Ishikawa (cell line): ENCODE measurements around the gene CADPS.

Experiments used
- CEBPB ChIP-seq: IDR thresholded peaks from 2 replicates; pipeline ENCODE4 v1.6.1; 2012
- CREB1 ChIP-seq: IDR thresholded peaks from 2 replicates; pipeline ENCODE4 v1.6.1; 2012; ENCODE audit warnings: low read depth
- EGR1 ChIP-seq: IDR thresholded peaks from 2 replicates; pipeline ENCODE4 v1.6.1; 2012
- EP300 ChIP-seq: IDR thresholded peaks from 2 replicates; pipeline ENCODE4 v1.6.1; 2012; ENCODE audit warnings: borderline replicate concordance
- FOXM1 ChIP-seq: IDR thresholded peaks from 2 replicates; pipeline ENCODE4 v1.6.1; 2012; ENCODE audit warnings: low read depth, borderline replicate concordance
- NFIC ChIP-seq: IDR thresholded peaks from 2 replicates; pipeline ENCODE4 v1.6.1; 2012
- RAD21 ChIP-seq: IDR thresholded peaks from 2 replicates; pipeline ENCODE4 v1.6.1; 2012; ENCODE audit warnings: low read depth
- TAF1 ChIP-seq: IDR thresholded peaks from 2 replicates; pipeline ENCODE4 v1.6.1; 2012; ENCODE audit warnings: low read depth, mild to moderate bottlenecking
- TCF12 ChIP-seq: IDR thresholded peaks from 2 replicates; pipeline ENCODE4 v1.6.1; 2012; ENCODE audit warnings: low read depth
- TEAD4 ChIP-seq: IDR thresholded peaks from 2 replicates; pipeline ENCODE4 v1.6.1; 2012
- YY1 ChIP-seq: IDR thresholded peaks from 2 replicates; pipeline ENCODE4 v1.6.1; 2012; ENCODE audit warnings: low read depth
- ZBTB7A ChIP-seq: IDR thresholded peaks from 2 replicates; pipeline ENCODE4 v1.6.1; 2012; ENCODE audit warnings: low read depth
- TF ChIP-seq, protein P1 (sequence below): IDR thresholded peaks from 2 replicates; pipeline ENCODE4 v1.6.1; 2012
- TF ChIP-seq, protein P2 (sequence below): IDR thresholded peaks from 2 replicates; pipeline ENCODE4 v1.6.1; 2012; ENCODE audit warnings: low read depth, mild to moderate bottlenecking
- TF ChIP-seq, protein P3 (sequence below): IDR thresholded peaks from 2 replicates; pipeline ENCODE4 v1.6.1; 2012

The CADPS gene

DNA sequence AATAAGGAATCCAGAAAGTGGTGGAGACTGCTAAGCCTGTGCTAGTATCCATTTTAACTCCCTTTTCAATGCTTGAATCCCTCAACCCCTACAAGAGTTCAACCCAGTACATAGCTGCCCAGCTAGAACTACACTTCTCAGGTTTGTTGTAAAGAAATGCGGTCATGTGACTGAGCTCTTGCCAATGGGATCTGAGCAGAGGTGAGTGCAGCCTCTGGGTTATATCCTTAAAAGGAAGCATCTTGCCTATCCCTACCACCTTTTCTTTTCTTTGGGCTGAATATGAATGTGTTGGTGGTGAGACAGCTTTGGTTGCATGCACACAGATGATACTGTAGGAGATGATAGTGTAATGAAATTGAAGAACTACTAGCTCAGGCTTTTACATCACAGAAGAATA lies 139.7 kb downstream of the CADPS start:
- TF ChIP-seq TCF12 (no peak), NFIC (no peak), ZBTB7A (no peak), EGR1 (no peak), RAD21 (no peak), CREB1 (no peak), TEAD4 (no peak), YY1 (no peak), CEBPB (no peak), FOXM1 (no peak), TAF1 (no peak), EP300 (no peak)
- TF ChIP-seq, protein P1, sequence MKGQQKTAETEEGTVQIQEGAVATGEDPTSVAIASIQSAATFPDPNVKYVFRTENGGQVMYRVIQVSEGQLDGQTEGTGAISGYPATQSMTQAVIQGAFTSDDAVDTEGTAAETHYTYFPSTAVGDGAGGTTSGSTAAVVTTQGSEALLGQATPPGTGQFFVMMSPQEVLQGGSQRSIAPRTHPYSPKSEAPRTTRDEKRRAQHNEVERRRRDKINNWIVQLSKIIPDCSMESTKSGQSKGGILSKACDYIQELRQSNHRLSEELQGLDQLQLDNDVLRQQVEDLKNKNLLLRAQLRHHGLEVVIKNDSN = no peak
- TF ChIP-seq, protein P2, sequence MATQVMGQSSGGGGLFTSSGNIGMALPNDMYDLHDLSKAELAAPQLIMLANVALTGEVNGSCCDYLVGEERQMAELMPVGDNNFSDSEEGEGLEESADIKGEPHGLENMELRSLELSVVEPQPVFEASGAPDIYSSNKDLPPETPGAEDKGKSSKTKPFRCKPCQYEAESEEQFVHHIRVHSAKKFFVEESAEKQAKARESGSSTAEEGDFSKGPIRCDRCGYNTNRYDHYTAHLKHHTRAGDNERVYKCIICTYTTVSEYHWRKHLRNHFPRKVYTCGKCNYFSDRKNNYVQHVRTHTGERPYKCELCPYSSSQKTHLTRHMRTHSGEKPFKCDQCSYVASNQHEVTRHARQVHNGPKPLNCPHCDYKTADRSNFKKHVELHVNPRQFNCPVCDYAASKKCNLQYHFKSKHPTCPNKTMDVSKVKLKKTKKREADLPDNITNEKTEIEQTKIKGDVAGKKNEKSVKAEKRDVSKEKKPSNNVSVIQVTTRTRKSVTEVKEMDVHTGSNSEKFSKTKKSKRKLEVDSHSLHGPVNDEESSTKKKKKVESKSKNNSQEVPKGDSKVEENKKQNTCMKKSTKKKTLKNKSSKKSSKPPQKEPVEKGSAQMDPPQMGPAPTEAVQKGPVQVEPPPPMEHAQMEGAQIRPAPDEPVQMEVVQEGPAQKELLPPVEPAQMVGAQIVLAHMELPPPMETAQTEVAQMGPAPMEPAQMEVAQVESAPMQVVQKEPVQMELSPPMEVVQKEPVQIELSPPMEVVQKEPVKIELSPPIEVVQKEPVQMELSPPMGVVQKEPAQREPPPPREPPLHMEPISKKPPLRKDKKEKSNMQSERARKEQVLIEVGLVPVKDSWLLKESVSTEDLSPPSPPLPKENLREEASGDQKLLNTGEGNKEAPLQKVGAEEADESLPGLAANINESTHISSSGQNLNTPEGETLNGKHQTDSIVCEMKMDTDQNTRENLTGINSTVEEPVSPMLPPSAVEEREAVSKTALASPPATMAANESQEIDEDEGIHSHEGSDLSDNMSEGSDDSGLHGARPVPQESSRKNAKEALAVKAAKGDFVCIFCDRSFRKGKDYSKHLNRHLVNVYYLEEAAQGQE = no peak
- TF ChIP-seq, protein P3, sequence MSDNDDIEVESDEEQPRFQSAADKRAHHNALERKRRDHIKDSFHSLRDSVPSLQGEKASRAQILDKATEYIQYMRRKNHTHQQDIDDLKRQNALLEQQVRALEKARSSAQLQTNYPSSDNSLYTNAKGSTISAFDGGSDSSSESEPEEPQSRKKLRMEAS = no peak

DNA sequence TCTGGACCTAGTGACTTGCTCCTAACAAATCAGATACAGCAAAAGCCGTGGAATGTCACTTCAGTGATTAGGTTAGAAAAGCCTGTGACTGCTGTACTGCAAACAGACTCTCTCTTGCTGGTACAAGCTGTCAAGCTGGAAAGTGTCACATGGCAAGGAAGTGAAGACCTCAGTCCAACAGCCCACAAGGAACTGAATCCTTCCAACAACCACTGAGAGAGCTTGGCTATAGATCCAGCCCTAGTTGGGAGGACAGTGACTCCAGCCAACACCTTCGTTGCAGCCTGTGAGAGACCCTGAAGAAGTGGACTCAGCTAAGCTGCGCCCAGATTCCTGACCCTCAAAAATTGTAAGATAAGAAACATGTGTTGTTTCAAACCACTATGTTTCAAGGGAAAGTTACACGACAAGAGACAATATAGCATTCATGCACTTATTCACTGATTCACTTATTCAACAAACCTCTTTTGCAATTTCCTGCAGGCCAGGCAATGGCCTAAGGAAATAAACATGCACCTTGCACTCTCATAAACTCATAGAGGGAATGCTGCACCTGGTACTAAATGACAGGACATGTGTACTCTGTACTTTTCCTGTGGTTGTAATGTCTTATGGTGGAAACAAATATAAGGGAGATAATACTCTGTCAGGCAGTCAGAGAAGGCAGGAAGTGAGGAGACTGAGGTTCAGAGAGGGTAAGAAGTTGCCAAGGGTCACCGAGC lies 142.9 kb downstream of the CADPS start:
- no peak for TF ChIP-seq CEBPB
- TF ChIP-seq TEAD4 = no peak
- TF ChIP-seq, protein P2 = no peak
- TF ChIP-seq, protein P1 = no peak
- TF ChIP-seq EP300 = no peak
- TF ChIP-seq YY1 = no peak
- no peak for TF ChIP-seq FOXM1
- no peak for TF ChIP-seq CREB1
- TF ChIP-seq EGR1 = no peak
- TF ChIP-seq TAF1 = no peak
- TF ChIP-seq, protein P3 = no peak
- no peak for TF ChIP-seq ZBTB7A

GRCh38 chr3:62727981-62728380 lies 147.2 kb downstream of the CADPS start:
- TF ChIP-seq CEBPB = no peak
- TF ChIP-seq, protein P2 = no peak
- TF ChIP-seq FOXM1 = no peak
- TF ChIP-seq EP300 = no peak
- TF ChIP-seq CREB1 = no peak
- TF ChIP-seq TEAD4 = no peak
- no peak for TF ChIP-seq TAF1
- no peak for TF ChIP-seq TCF12
- TF ChIP-seq NFIC = no peak
- no peak for TF ChIP-seq RAD21
- TF ChIP-seq EGR1 = no peak
- TF ChIP-seq, protein P3 = no peak
- TF ChIP-seq YY1 = no peak
- no peak for TF ChIP-seq ZBTB7A
- TF ChIP-seq, protein P1 = no peak
